ENCODE measurements around the gene SUPT5H. TPM values are rescaled to one million over a fixed set of nuclear protein-coding genes. Genes with fewer than 3 reads are reported as not detected.
A peak's percentile ranks its signal among the peaks of the same experiment; 100 is the strongest.

Gene SUPT5H
- total RNA-seq, 4 donors from 2014 or later = 87.6 to 101 (median 91.5) TPM

GRCh38 chr19:39403331-39404312 lies 41.8 kb upstream of the SUPT5H start:
- H3K27ac ChIP-seq (replicated peaks in 1 of 4) = peak overlapping the region; percentile 99 to 100 (median 100)
- peaks cover 36 to 66% (median 53%) of the 10 kb centered on the region in 4 donors for H3K4me1 ChIP-seq
- intact Hi-C loops (cut with DNase I) = no loop called here
- no peaks in the 10 kb centered on the region for H3K9me3 ChIP-seq
- no peaks in the 10 kb centered on the region for H3K27me3 ChIP-seq
- H3K4me3 ChIP-seq = peak overlapping the region; percentile 61 to 71 (median 64)
- peak; percentile 100 for DNase-seq (ENCODE audit: extremely low spot score)
- 0% methylated on average over 19 of the region's 43 CpGs for WGBS
- TF ChIP-seq EP300 (IDR thresholded peaks at IDR 0.05) = peak; percentile 98
- peak in 1 of 2 donors; percentile 99 for TF ChIP-seq POLR2AphosphoS5 (IDR thresholded peaks at IDR 0.05)
- TF ChIP-seq CTCF (IDR thresholded peaks at IDR 0.05) = peak in 1 of 3 experiments; percentile 21
- TF ChIP-seq POLR2A (IDR thresholded peaks at IDR 0.05; ENCODE audit: low read depth) = peak; percentile 74
- H3K36me3 ChIP-seq = peaks cover 12 to 19% (median 15%) of the 10 kb centered on the region in 4 donors

GRCh38 chr19:39405261-39405957 lies 40.0 kb upstream of the SUPT5H start:
- Histone ChIP-seq H3K27me3 (no peaks in the 10 kb centered on the region), H3K27ac (replicated peaks in 1 of 4) (peak overlapping the region; percentile 99 to 100 (median 100)), H3K4me3 (peak overlapping the region; percentile 63 to 93 (median 80)), H3K9me3 (no peaks in the 10 kb centered on the region), H3K36me3 (peaks cover 13 to 22% (median 21%) of the 10 kb centered on the region in 4 donors), H3K4me1 (peaks cover 36 to 58% (median 52%) of the 10 kb centered on the region in 4 donors)
- intact Hi-C loops (cut with DNase I) = no loop called here
- 85% methylated on average over 17 of the region's 17 CpGs for WGBS
- DNase-seq (ENCODE audit: extremely low spot score) = no peak
- TF ChIP-seq EP300 (IDR thresholded peaks at IDR 0.05) (no peak), CTCF (IDR thresholded peaks at IDR 0.05) (no peak), POLR2A (IDR thresholded peaks at IDR 0.05; ENCODE audit: low read depth) (no peak), POLR2AphosphoS5 (IDR thresholded peaks at IDR 0.05) (no peak)

- intact Hi-C loops (cut with DNase I) = no loop called here
- no peak for DNase-seq (ENCODE audit: extremely low spot score)
- TF ChIP-seq EP300 (IDR thresholded peaks at IDR 0.05) (no peak), POLR2A (IDR thresholded peaks at IDR 0.05; ENCODE audit: low read depth) (no peak), CTCF (IDR thresholded peaks at IDR 0.05) (no peak), POLR2AphosphoS5 (IDR thresholded peaks at IDR 0.05) (no peak)
- peak overlapping the region; percentile 99 to 100 (median 100) for H3K27ac ChIP-seq (replicated peaks in 1 of 4)
- 18% methylated on average over 18 of the region's 22 CpGs for WGBS
- H3K36me3 ChIP-seq = peaks cover 13 to 22% (median 21%) of the 10 kb centered on the region in 4 donors
- H3K4me1 ChIP-seq = peaks cover 42 to 59% (median 55%) of the 10 kb centered on the region in 4 donors
- peak overlapping the region; percentile 63 to 93 (median 80) for H3K4me3 ChIP-seq
- H3K9me3 ChIP-seq = no peaks in the 10 kb centered on the region
- H3K27me3 ChIP-seq = no peaks in the 10 kb centered on the region
These were observed 39.3 kb upstream of the SUPT5H start for GRCh38 chr19:39405958-39406655.

GRCh38 chr19:39406656-39407409 lies 38.5 kb upstream of the SUPT5H start, which contains the start of gene ZFP36:
Gene ZFP36 (plus strand): TSS chr19:39406847. CDS start chr19:39406905, 58 bp downstream.
- Histone ChIP-seq H3K9me3 (no peaks in the 10 kb centered on the region), H3K36me3 (peaks cover 13 to 22% (median 21%) of the 10 kb centered on the region in 4 donors), H3K27me3 (no peaks in the 10 kb centered on the region), H3K27ac (replicated peaks in 1 of 4) (peak within 1 kb of the TSS; percentile 99 to 100 (median 100)), H3K4me3 (peak within 1 kb of the TSS; percentile 63 to 93 (median 80)), H3K4me1 (peaks cover 41 to 59% (median 54%) of the 10 kb centered on the region in 4 donors)
- intact Hi-C loops (cut with DNase I) = no loop called here
- TF ChIP-seq POLR2AphosphoS5 (IDR thresholded peaks at IDR 0.05) (peak in 1 of 2 donors; percentile 98), EP300 (IDR thresholded peaks at IDR 0.05) (no peak), CTCF (IDR thresholded peaks at IDR 0.05) (no peak), POLR2A (IDR thresholded peaks at IDR 0.05; ENCODE audit: low read depth) (peak; percentile 99)
- DNase-seq (ENCODE audit: extremely low spot score) = peak; percentile 99
- WGBS = 0% methylated on average over 11 of the region's 56 CpGs
